Measurements from ENCODE around the gene BFSP2. TPM values are rescaled to one million over a fixed set of nuclear protein-coding genes. Genes with fewer than 3 reads are reported as not detected.
"Not testable (repeated sequence)": the region's sequence is repeated elsewhere in the genome, so short reads cannot be mapped to it uniquely, and the experiment has no call there.

Gene BFSP2
- total RNA-seq, 1 experiment from 2014 or later = not detected

DNA sequence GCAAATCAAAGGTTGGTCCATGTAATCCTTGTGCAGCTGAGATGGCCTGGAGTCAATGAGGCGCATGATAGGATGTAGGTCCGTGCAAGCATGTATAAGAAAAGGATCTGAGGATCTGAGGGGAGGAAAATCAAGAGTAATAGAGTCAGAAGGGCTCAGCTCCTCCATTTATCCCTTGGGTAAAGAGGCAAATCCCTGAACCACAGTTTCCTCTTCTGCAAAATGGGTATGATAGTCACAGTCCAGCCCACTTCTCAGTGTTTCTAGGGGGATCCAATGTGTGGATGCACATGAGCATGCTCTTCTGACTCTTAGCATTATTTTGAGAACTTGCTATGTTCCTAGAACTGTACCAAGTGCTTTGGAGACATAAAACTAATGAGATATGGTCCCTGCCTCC is 67.9 kb downstream of the BFSP2 start:
- DNase-seq = no peak
- H3K4me1 ChIP-seq = peaks cover 9% of the 10 kb centered on the region
- no peaks in the 10 kb centered on the region for H3K9me3 ChIP-seq (replicated peaks)
- no peak overlapping the region for H3K4me3 ChIP-seq
- H3K27ac ChIP-seq = no peak overlapping the region
- no peaks in the 10 kb centered on the region for H3K27me3 ChIP-seq
- no peaks in the 10 kb centered on the region for H3K36me3 ChIP-seq

DNA sequence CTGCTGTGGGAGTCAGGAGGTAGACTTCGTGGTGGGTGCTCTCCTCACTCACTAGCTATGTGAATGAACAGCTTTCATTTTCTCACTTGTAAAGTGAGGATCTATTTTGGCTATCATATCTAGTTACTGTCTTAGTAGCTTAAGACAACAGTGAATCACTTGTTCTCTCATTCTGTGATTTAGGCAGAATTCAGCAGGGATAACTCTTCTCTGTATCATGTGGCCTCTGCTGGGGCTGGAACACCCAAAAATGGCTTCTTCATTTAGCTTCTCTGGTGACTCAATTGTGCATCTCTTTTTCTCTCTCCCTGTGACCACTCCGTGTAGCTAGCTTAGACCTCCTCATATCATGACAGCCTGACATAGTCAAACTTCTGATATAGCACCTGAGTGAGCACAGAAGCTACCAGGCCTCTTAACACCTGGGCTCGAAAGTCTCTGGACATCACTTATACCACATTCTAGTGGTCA is 68.4 kb downstream of the BFSP2 start:
- H3K9me3 ChIP-seq (replicated peaks) = no peaks in the 10 kb centered on the region
- no peak overlapping the region for H3K27ac ChIP-seq
- DNase-seq = no peak
- no peaks in the 10 kb centered on the region for H3K27me3 ChIP-seq
- no peaks in the 10 kb centered on the region for H3K36me3 ChIP-seq
- H3K4me1 ChIP-seq = peaks cover 7% of the 10 kb centered on the region
- no peak overlapping the region for H3K4me3 ChIP-seq

DNA sequence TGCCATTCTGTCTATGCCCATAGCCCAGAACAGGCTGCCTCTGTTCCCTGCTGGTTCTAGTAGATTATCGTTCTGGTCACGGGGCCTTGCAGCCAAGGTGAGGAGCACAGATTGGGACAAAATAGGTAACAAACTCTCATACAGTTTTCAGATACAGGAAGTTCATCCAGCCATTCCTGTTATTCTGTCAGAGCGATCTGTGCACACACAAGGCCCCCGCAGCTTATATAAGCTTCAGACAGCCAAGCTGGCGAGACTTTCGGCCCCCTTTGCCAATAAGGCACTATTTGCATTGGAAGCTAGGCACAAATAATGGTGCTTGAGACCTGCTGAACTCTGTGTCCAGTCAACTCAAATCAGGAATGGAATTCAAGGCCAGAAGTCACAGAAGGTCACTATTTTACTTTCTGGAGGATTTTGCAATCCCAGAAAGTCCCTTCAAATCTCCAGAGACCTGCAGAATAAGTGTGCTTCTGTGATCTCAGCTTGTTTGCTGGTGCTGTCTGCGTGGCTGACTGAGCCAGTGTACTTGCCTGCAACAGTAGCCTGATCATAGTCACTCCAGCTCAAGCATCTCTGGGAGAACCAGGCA is 69.4 kb downstream of the BFSP2 start:
- Histone ChIP-seq H3K36me3 (no peaks in the 10 kb centered on the region), H3K27ac (no peak overlapping the region), H3K4me3 (no peak overlapping the region), H3K27me3 (no peaks in the 10 kb centered on the region), H3K4me1 (peaks cover 6% of the 10 kb centered on the region), H3K9me3 (replicated peaks) (no peaks in the 10 kb centered on the region)
- no peak for DNase-seq

DNA sequence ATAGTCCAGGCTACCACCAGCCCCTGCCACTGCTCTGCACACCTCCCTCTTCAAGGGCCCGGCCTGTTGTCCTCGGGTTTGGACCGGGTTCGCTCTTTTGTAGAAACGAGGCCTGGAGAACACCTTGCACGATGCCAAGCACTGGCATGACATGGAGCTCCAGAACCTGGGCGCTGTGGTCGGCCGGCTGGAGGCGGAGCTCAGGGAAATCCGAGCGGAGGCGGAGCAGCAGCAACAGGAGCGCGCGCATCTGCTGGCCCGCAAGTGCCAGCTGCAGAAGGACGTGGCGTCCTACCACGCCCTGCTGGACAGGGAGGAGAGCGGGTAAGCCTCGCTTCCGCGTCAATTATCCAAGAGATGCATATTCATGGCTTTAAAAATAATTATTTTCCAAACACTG is 72.4 kb downstream of the BFSP2 start:
- H3K4me3 ChIP-seq = peak overlapping the region; percentile 42
- no peaks in the 10 kb centered on the region for H3K9me3 ChIP-seq (replicated peaks)
- no peaks in the 10 kb centered on the region for H3K27me3 ChIP-seq
- H3K36me3 ChIP-seq = no peaks in the 10 kb centered on the region
- DNase-seq = peak; percentile 39 to 60
- no peak overlapping the region for H3K27ac ChIP-seq
- peaks cover 12% of the 10 kb centered on the region; the same call in 1 of the 2 replicates for H3K4me1 ChIP-seq

DNA sequence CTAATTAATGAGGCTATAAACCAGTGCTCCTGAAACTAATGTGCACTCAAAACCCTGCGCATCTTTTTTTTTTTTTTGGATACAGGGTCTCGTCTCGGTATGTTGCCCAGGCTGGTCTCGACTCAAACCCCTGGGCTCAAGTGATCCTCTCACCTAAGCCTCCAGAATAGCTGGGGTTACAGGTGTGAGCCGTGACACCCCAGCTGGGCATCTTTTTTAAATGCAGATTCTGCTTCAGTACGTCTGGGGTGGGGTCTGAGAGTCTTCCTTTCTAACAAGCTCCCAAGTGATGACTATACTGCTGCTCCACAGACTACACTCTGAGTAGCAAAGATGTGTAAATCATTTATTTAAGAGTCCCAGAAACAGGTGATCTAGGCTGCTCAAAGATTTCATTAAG is 73.0 kb downstream of the BFSP2 start:
- Histone ChIP-seq H3K4me1 (peaks cover 12% of the 10 kb centered on the region; the same call in 1 of the 2 replicates), H3K36me3 (no peaks in the 10 kb centered on the region), H3K4me3 (no peak overlapping the region), H3K27me3 (no peaks in the 10 kb centered on the region), H3K9me3 (replicated peaks) (no peaks in the 10 kb centered on the region), H3K27ac (no peak overlapping the region)
- no peak for DNase-seq

DNA sequence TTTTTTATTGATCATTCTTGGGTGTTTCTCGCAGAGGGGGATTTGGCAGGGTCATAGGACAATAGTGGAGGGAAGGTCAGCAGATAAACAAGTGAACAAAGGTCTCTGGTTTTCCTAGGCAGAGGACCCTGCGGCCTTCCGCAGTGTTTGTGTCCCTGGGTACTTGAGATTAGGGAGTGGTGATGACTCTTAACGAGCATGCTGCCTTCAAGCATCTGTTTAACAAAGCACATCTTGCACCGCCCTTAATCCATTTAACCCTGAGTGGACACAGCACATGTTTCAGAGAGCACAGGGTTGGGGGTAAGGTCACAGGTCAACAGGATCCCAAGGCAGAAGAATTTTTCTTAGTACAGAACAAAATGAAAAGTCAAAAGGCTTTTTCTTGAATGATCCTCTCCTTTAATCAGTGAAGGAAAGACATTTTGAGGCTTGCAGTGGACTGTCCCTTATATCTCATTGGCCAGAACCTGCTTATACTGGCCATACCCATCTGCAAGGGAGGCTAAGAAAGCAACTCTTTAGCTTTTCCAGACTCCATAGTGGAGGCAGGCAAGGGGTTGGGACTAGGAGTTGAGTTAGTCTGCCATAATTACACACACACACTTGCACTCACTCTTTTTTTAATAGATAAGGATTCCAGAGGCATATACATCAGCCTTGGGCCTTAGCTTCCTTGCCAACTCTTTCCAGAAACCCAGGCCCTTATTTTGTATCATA is 73.8 kb downstream of the BFSP2 start:
- not testable (repeated sequence) for H3K4me3 ChIP-seq; H3K9me3 ChIP-seq (replicated peaks); H3K36me3 ChIP-seq; H3K27me3 ChIP-seq; DNase-seq; H3K27ac ChIP-seq
- peaks cover 12% of the 10 kb centered on the region; the same call in 1 of the 2 replicates for H3K4me1 ChIP-seq

DNA sequence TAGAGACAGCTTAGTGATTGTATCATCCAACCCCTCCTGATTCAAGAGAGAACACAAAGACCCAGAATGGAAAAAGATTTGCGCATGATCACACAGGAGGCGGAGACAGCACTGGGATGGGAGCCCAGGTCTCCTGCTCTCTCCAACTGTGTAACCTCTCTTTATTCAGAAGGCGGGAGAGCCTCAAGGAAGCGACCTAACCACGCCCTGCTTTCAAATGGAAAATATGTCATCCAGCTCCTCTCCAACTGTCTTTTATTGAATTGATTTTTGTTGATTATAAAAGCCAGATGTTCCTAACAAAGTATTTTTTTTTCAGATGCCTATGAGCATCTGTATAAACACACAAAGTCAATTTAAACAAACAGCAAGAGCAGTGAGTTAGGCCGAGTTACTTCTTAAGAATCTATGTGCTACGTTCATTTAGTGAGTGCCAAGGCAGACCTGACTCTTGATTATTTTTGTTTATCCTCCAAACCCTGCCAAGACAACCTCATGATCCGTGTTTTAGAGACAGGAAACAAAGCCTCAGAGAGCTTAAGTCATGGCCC is 74.5 kb downstream of the BFSP2 start:
- peaks cover 12% of the 10 kb centered on the region for H3K4me1 ChIP-seq
- H3K36me3 ChIP-seq = no peaks in the 10 kb centered on the region
- H3K27ac ChIP-seq = no peak overlapping the region
- no peaks in the 10 kb centered on the region for H3K27me3 ChIP-seq
- no peak overlapping the region for H3K4me3 ChIP-seq
- no peak for DNase-seq
- H3K9me3 ChIP-seq (replicated peaks) = no peaks in the 10 kb centered on the region

DNA sequence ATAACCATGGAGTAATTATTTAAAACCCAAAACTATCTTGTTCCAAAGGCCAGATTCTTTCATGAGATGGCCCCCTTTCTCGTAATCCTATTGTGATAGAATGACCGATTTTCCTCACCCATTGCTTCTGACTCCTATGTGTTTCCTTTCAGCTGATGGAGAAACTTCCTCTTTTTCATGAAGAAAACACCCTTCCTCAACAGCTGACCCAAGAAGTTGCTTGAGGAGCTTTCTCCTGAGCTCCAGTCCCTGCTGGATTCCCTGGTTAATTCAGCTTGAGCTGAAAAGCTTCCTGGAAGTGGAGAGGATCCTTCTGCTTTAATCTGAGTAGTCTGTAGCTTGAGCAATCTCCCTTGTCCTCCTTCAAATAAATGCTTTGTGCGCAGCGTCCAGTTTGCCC is 75.0 kb downstream of the BFSP2 start:
- H3K4me3 ChIP-seq = no peak overlapping the region
- no peaks in the 10 kb centered on the region for H3K27me3 ChIP-seq
- DNase-seq = no peak
- no peaks in the 10 kb centered on the region for H3K9me3 ChIP-seq (replicated peaks)
- H3K36me3 ChIP-seq = no peaks in the 10 kb centered on the region
- H3K4me1 ChIP-seq = peaks cover 17% of the 10 kb centered on the region
- no peak overlapping the region for H3K27ac ChIP-seq

DNA sequence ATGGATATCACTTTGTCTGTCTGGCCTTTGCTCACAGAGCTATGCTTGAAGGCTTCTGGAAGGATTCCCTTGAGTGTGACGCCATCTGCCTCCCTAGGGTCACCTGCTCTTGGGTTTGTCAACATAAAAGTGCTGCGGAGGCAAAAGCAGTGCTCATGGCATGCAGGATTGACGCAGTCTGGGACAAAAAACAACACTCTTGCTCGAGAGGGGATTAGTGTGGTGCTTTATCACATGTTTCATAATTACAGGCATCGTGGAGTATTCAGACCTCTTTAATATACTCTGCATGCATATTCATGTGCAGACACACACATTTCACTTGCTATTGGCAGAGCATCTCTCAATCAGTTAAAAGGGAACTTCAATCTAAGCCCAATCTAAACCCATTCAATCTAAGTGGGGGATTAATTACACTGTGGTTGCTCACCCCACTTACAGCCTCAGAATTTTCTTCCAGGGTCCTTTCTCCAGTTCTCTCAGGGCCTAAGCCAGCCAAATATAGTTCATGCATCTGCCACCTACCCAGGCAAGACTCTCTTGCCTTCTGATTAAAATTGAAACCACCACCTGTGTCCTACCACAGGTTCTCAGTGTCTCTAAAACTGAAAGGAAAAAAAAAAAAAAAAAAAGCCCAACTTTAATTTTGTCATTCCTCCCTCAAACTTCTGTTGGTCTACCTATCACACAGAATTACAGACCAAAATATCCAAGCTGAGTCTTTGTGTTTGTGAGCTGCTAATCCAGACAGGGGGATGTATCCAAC is 75.6 kb downstream of the BFSP2 start:
- no peak for DNase-seq
- no peaks in the 10 kb centered on the region for H3K9me3 ChIP-seq (replicated peaks)
- H3K4me3 ChIP-seq = no peak overlapping the region
- H3K27me3 ChIP-seq = no peaks in the 10 kb centered on the region
- no peak overlapping the region for H3K27ac ChIP-seq
- H3K36me3 ChIP-seq = no peaks in the 10 kb centered on the region
- H3K4me1 ChIP-seq = peaks cover 23% of the 10 kb centered on the region

DNA sequence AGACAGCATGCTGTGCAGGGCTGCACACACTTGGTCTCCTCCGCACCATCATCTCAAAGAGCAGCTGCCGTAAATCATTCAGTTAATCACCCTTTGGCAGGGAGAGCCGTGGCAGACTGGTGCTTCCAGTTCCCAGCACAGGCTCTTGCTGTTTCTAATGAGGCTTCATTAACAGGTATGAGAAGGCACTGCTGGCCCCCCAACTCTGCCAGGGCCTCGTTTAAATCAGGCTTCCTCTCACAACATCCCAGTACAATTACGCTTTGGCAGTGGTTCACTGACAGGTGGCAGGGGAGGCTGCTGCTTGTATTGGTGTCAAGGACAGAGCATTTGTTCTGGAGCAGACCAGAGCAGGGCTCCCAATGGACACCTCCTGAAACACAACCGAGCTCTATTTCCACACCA is 77.1 kb downstream of the BFSP2 start:
- no peaks in the 10 kb centered on the region for H3K27me3 ChIP-seq
- H3K27ac ChIP-seq = no peak overlapping the region
- H3K9me3 ChIP-seq (replicated peaks) = no peaks in the 10 kb centered on the region
- DNase-seq = peak in 1 of 2 experiments; percentile 38
- no peak overlapping the region for H3K4me3 ChIP-seq
- no peaks in the 10 kb centered on the region for H3K36me3 ChIP-seq
- peaks cover 25% of the 10 kb centered on the region for H3K4me1 ChIP-seq

DNA sequence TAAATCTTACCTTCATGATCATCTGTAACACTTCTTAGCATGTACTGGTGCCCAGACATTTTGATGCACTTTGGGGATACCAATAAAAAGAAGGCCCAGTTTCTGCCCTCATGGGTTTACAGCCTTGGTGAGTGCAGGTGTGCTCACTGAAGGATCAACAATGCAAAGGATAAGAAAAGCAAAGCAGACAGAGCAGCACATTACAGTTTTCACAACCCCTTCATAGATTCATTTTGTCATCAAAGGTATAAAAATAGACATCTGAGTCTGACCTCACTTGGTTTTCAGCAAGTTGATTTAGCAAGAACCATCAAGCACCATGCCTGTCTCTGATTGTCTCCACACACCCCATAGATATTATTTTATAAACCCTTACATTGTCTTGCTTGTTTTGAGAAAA is 77.6 kb downstream of the BFSP2 start:
- Histone ChIP-seq H3K4me1 (peaks cover 25% of the 10 kb centered on the region), H3K9me3 (replicated peaks) (no peaks in the 10 kb centered on the region), H3K27ac (no peak overlapping the region), H3K4me3 (no peak overlapping the region), H3K27me3 (no peaks in the 10 kb centered on the region), H3K36me3 (no peaks in the 10 kb centered on the region)
- DNase-seq = no peak

DNA sequence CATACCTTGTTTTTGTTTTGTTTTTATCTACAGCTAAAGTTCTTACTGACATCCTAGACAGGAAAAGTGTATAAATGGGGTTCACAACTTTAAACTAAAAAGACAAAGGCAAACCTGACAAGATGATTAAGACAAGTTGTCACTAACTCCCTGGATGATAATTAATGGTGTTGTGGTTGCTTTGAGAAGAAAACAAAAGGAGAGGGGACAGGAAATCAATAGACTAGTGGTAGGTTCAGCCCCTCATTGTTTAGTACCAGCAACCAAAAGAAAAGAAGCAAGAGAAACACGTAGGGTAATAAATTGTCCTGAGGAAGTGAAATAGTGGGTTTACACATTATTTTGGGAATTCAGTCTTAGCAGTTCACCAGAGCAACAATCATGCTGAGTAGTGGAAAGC is 78.8 kb downstream of the BFSP2 start:
- Histone ChIP-seq H3K4me1 (peaks cover 25% of the 10 kb centered on the region), H3K4me3 (no peak overlapping the region), H3K36me3 (no peaks in the 10 kb centered on the region), H3K27me3 (no peaks in the 10 kb centered on the region), H3K27ac (no peak overlapping the region), H3K9me3 (replicated peaks) (no peaks in the 10 kb centered on the region)
- DNase-seq = no peak

DNA sequence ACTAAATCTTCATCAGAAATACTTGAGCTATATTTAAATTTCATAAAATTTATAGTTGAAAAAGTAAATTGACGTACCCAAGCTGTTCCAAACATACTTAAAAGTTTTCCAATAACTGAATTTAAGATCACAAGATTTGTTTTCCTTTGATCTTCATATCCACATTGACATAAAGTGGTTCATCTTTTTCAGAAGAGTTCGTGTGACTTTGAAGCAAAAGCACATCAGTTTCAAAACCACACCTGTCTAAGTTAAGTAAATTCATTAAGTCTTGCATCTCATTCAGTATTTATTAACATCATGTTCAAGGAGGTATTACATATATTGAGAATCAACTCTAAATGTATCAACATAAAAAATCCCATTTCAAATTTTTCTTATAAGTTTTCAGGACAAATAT is 79.5 kb downstream of the BFSP2 start:
- Histone ChIP-seq H3K27ac (no peak overlapping the region), H3K27me3 (no peaks in the 10 kb centered on the region), H3K4me3 (no peak overlapping the region), H3K9me3 (replicated peaks) (no peaks in the 10 kb centered on the region; the same call in 1 of the 2 replicates), H3K4me1 (peaks cover 21% of the 10 kb centered on the region), H3K36me3 (no peaks in the 10 kb centered on the region)
- no peak for DNase-seq

DNA sequence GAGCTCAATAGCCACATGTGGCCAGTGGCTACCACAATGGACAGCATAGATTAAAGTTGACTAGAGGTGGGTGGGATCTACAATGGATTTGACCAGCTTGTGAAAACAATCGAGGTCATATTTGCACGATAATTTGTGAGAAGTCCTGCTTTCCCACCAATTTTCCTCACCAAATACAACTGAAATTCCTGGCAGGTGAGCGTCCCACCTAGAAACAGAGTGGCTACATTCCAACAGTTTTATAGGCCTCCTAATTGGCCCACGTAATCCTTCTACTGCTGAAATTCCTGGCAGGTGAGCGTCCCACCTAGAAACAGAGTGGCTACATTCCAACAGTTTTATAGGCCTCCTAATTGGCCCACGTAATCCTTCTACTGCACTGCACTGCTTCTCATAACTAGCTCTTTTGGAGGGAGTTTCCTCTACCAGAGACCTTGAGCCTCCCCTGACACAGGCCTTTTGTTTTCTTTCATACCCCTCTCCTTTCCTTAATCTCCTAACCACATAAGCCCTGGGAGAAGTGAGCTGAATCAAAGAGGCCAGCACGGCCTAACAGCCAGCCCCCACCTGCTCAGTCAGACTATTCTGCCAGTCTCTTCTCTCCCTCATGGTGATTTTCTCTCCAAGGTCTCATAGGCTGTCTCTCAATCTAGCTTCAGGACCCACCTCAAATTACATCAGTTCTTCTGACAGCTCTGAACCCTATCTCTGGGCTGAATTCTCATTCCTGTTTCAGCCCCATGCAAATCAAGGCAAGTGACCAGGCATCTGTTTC is 80.2 kb downstream of the BFSP2 start:
- H3K4me3 ChIP-seq = no peak overlapping the region
- H3K4me1 ChIP-seq = peaks cover 15% of the 10 kb centered on the region
- H3K27me3 ChIP-seq = no peaks in the 10 kb centered on the region
- DNase-seq = peak; percentile 71 to 91
- no peaks in the 10 kb centered on the region; the same call in 1 of the 2 replicates for H3K9me3 ChIP-seq (replicated peaks)
- H3K36me3 ChIP-seq = no peaks in the 10 kb centered on the region
- H3K27ac ChIP-seq = no peak overlapping the region
